Fibroblast of peridontal ligament (primary cell): ENCODE data around the gene GRPEL1.

Source experiments
- DNase-seq: peaks from one replicate; pipeline ENCODE4 v3.0.0-alpha.2; 2010; ENCODE audit errors: extremely low read depth

Gene GRPEL1

GRCh38 chr4:7023901-7024300 lies 44.0 kb downstream of the GRPEL1 start:
- DNase-seq, result no peak

GRCh38 chr4:7023486-7023885 lies 44.4 kb downstream of the GRPEL1 start:
- DNase-seq, result no peak

GRCh38 chr4:7021930-7022664 lies 45.8 kb downstream of the GRPEL1 start:
- peak; percentile 53 for DNase-seq

DNA sequence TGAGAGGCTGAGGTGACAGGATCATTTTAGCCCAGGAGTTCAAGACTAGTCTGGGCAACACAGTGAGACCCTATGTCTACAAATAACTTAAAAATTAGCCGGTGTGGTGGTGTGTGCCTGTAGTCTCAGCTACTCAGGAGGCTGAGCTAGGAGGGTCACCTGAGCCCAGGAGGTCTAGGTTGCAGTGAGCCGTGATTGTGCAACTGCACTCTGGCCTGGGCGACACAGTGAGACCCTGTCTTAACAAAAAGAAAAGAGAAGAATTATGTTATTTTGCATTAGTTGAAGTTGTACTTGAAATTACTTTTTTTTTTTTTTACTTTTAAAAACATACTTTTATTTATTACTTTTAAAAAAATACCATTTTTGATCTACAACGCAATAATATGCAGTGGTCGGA lies 46.5 kb downstream of the GRPEL1 start:
- DNase-seq, result no peak

- DNase-seq, result no peak
These were observed 47.0 kb downstream of the GRPEL1 start for GRCh38 chr4:7020856-7021255.

DNA sequence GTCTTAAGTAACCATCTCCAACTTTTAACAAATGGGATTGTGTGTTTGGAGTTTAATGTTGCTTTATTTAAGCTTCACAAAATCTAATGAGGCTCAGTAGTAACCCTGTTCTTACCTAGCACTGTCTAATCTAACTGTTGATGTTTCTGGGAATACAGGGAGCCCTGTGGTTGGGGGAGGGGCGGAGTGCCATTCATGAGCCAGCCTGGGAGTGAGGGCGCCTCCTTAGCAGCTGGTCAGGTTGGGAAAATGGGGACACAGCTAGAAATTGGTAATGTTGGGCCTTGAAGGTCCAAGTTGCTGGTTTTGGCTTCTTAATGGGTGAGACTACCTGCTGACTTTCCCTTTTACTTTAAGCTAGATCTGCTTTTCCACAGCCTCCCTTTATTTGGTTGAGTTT lies 47.6 kb downstream of the GRPEL1 start:
- no peak for DNase-seq

DNA sequence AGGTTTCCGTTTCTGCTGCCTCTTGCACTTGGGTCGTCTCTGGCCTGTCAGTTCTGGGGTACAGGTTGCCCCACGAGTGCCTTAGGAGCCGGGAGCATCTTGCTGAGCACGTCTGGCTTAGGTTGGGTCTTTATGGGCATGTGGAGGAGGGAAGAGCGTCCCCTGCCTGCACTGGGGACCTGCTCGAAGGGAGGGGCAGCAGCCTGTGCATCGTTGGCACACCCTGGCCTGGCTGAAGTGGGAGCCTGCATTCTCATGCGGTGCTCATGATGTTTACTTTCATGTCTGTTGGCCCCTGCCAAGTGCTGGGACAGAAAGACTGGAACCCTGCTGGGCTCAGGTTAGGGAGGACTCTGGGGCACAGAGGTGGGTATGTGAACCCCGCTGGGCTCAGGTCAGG lies 48.5 kb downstream of the GRPEL1 start:
- DNase-seq, result no peak

DNA sequence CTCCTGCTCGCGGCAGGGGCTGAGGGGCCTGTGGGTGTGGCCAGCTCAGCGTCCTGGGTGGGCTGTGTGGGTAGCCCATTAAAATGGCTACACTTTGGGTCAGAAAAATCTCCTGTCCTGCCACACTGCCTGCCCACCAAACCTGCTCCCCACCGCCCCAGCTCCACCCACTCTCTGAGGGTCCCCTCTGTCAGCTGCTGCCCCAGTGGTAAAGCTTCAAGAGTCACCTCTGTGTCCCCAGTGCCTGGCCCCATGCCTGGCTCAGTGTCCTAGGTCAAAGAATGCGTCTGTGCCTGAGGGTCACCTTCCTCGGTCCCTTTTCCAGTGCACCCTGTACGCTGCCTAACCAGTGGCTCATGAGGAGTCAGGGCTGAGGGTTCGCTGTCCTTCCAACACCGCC lies 49.6 kb downstream of the GRPEL1 start:
- DNase-seq, result no peak

- DNase-seq, result no peak
These were observed 50.3 kb downstream of the GRPEL1 start for GRCh38 chr4:7017446-7018048.

GRCh38 chr4:7016512-7016911 lies 51.4 kb downstream of the GRPEL1 start:
- DNase-seq, result no peak

- no peak for DNase-seq
These were observed 51.8 kb downstream of the GRPEL1 start for GRCh38 chr4:7016086-7016485.

- no peak for DNase-seq
These were observed 52.4 kb downstream of the GRPEL1 start for GRCh38 chr4:7015383-7016035.

DNA sequence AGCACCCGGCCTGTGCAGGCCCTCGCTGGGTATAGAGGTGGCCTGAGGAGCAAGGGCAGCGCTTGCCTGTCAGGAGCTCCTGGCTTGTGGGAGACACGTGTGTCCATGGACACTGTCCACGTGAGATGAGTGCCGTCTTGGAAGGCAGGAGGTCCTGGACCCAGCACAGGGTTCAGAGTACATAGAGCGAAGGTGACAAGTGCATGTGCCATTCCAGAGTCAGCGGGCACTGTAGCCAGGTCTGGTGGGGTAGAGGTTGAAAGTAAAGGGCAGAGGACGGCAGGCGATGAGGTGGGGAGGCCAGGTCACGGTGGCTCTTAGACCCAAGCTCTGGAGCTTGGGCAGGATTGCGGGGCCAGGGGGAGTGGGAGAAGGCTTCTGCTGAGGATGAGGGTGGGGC lies 53.0 kb downstream of the GRPEL1 start:
- no peak for DNase-seq

- no peak for DNase-seq
These were observed 54.7 kb downstream of the GRPEL1 start for GRCh38 chr4:7013175-7013574.

GRCh38 chr4:7009564-7009963 lies 58.3 kb downstream of the GRPEL1 start:
- no peak for DNase-seq
